Measurements from ENCODE around the gene DCAF6.
A peak's percentile ranks its signal among the peaks of the same experiment; 100 is the strongest.

Gene DCAF6

GRCh38 chr1:167968569-167968968 is 32.1 kb downstream of the DCAF6 start:
- no peak for DNase-seq

GRCh38 chr1:167973832-167974231 is 37.3 kb downstream of the DCAF6 start:
- no peak for DNase-seq

GRCh38 chr1:167974698-167975097 is 38.2 kb downstream of the DCAF6 start:
- no peak for DNase-seq

- DNase-seq = no peak
These were observed 40.8 kb downstream of the DCAF6 start for GRCh38 chr1:167977245-167977644.

- no peak for DNase-seq
These were observed 45.5 kb downstream of the DCAF6 start for GRCh38 chr1:167981933-167982332.

- DNase-seq = peak in 2 of 4 experiments; percentile 47 to 51
These were observed 47.4 kb downstream of the DCAF6 start for GRCh38 chr1:167983797-167984420.

GRCh38 chr1:167984886-167985489 is 48.5 kb downstream of the DCAF6 start:
- DNase-seq = peak; percentile 5 to 46 (median 16)

GRCh38 chr1:167987174-167987573 is 50.7 kb downstream of the DCAF6 start:
- DNase-seq = no peak

GRCh38 chr1:167991546-167991945 is 55.1 kb downstream of the DCAF6 start:
- DNase-seq = no peak

GRCh38 chr1:167993720-167994119 is 57.2 kb downstream of the DCAF6 start:
- DNase-seq = no peak

- DNase-seq = no peak
These were observed 58.1 kb downstream of the DCAF6 start for GRCh38 chr1:167994560-167994959.

- DNase-seq = no peak
These were observed 58.6 kb downstream of the DCAF6 start for GRCh38 chr1:167995038-167995437.

- DNase-seq = no peak
These were observed 59.8 kb downstream of the DCAF6 start for GRCh38 chr1:167996266-167996665.

- DNase-seq = no peak
These were observed 60.6 kb downstream of the DCAF6 start for GRCh38 chr1:167997037-167997575.

- DNase-seq = no peak
These were observed 63.4 kb downstream of the DCAF6 start for GRCh38 chr1:167999877-168000276.

- no peak for DNase-seq
These were observed 64.2 kb downstream of the DCAF6 start for GRCh38 chr1:168000656-168001055.

- DNase-seq = no peak
These were observed 64.7 kb downstream of the DCAF6 start for GRCh38 chr1:168001213-168001612.

GRCh38 chr1:168004531-168004930 is 68.0 kb downstream of the DCAF6 start:
- no peak for DNase-seq

GRCh38 chr1:168005529-168005928 is 69.0 kb downstream of the DCAF6 start:
- DNase-seq = no peak

GRCh38 chr1:168007691-168008090 is 71.2 kb downstream of the DCAF6 start:
- DNase-seq = no peak

GRCh38 chr1:168008595-168008994 is 72.1 kb downstream of the DCAF6 start:
- DNase-seq = no peak

GRCh38 chr1:168009322-168009721 is 72.8 kb downstream of the DCAF6 start:
- DNase-seq = peak in 1 of 4 experiments; percentile 8

- no peak for DNase-seq
These were observed 82.9 kb downstream of the DCAF6 start for GRCh38 chr1:168019407-168019806.

GRCh38 chr1:168031198-168031597 is 94.7 kb downstream of the DCAF6 start:
- peak in 2 of 4 experiments; percentile 5 to 32 for DNase-seq
